NCI-H526 treated with DMSO at 0.1 percent for 48 hours (cell line): Measurements from ENCODE around the gene FANCM.

ENCODE experiments used
- DNase-seq: peaks from one replicate; lab custom pipeline; 2025; lab: John Stamatoyannopoulos, UW

FANCM gene

GRCh38 chr14:45227566-45227965 is 91.8 kb downstream of the FANCM start:
- DNase-seq = no peak

- no peak for DNase-seq
These were observed 103.3 kb downstream of the FANCM start for GRCh38 chr14:45238988-45239387.

GRCh38 chr14:45242706-45243105 is 107.0 kb downstream of the FANCM start:
- no peak for DNase-seq

- DNase-seq = no peak
These were observed 110.4 kb downstream of the FANCM start for GRCh38 chr14:45246151-45246550.

GRCh38 chr14:45246691-45247090 is 111.0 kb downstream of the FANCM start:
- DNase-seq = no peak

GRCh38 chr14:45247427-45247826 is 111.7 kb downstream of the FANCM start:
- no peak for DNase-seq

GRCh38 chr14:45249856-45250575 is 114.3 kb downstream of the FANCM start:
- peak; percentile 60 for DNase-seq
